OCI-LY1 (cell line): ENCODE data around the gene GLUD1.

Experiments used
- H2AFZ ChIP-seq: fragments of 200-600 bp; sonication (generic), shearing (Covaris generic); 2 replicates; pipeline ENCODE4 v1.6.0; 2014; ENCODE audit warnings: antibody characterized with exemption, mild to moderate bottlenecking, low read length
- H3F3A ChIP-seq: fragments of 200-600 bp; sonication (generic), shearing (Covaris generic); 2 replicates; pipeline ENCODE4 v1.6.0; 2014; ENCODE audit warnings: mild to moderate bottlenecking, antibody characterized with exemption, low read length, moderate library complexity; ENCODE audit not compliant: insufficient read depth
- H3K27ac ChIP-seq: fragments of 200-600 bp; sonication (generic); 2 replicates; pipeline ENCODE4 v1.5.1; 2014; ENCODE audit warnings: low read length, mixed run types, mild to moderate bottlenecking, low read depth; ENCODE audit not compliant: poor library complexity, severe bottlenecking
- H3K27me3 ChIP-seq: fragments of 200-600 bp; sonication (generic); 2 replicates; pipeline ENCODE4 v1.6.0; 2014; ENCODE audit warnings: antibody characterized with exemption, mild to moderate bottlenecking, low read length, moderate library complexity; ENCODE audit not compliant: insufficient read depth
- H3K36me3 ChIP-seq: fragments of 200-600 bp; sonication (generic); 2 replicates; pipeline ENCODE4 v1.6.1; 2014; ENCODE audit warnings: mild to moderate bottlenecking, antibody characterized with exemption, low read length, moderate library complexity, mixed read lengths; ENCODE audit not compliant: insufficient read depth
- H3K4me1 ChIP-seq: fragments of 200-600 bp; sonication (generic); 2 replicates; pipeline ENCODE4 v1.5.1; 2014; ENCODE audit warnings: mild to moderate bottlenecking, low read length, moderate library complexity; ENCODE audit not compliant: insufficient read depth, severe bottlenecking
- H3K4me2 ChIP-seq: fragments of 200-600 bp; sonication (generic), shearing (Covaris generic); 2 replicates; pipeline ENCODE4 v1.6.1; 2014; ENCODE audit warnings: low read length
- H3K4me3 ChIP-seq: fragments of 200-600 bp; sonication (generic); 2 replicates; pipeline ENCODE4 v1.5.1; 2014; ENCODE audit warnings: low read length, low read depth, mild to moderate bottlenecking, mixed read lengths; ENCODE audit not compliant: poor library complexity, severe bottlenecking
- H3K79me2 ChIP-seq: fragments of 200-600 bp; shearing (Covaris generic); 2 replicates; pipeline ENCODE4 v1.6.1; 2016; ENCODE audit warnings: mixed run types, low read length, mixed read lengths; ENCODE audit not compliant: insufficient read depth
- H3K9ac ChIP-seq: fragments of 200-600 bp; sonication (generic), shearing (Covaris generic); 2 replicates; pipeline ENCODE4 v1.6.1; 2014; ENCODE audit warnings: mild to moderate bottlenecking, low read length, mixed read lengths
- H3K9me2 ChIP-seq: fragments of 200-600 bp; sonication (generic), shearing (Covaris generic); 2 replicates; pipeline ENCODE4 v1.6.1; 2014; ENCODE audit warnings: low read depth, mild to moderate bottlenecking, low read length, mixed read lengths
- H3K9me3 ChIP-seq: fragments of 200-600 bp; shearing (Covaris generic); 2 replicates; pipeline ENCODE4 v1.6.1; 2014; ENCODE audit warnings: low read length, mixed read lengths
- H4K20me1 ChIP-seq: fragments of 200-600 bp; sonication (generic), shearing (Covaris generic); 2 replicates; pipeline ENCODE4 v1.6.0; 2016; ENCODE audit warnings: mild to moderate bottlenecking, low read length; ENCODE audit not compliant: insufficient read depth
- CTCF ChIP-seq: fragments of 200-600 bp; sonication (generic), shearing (Covaris generic); IDR thresholded peaks from 2 replicates; pipeline ENCODE4 v1.5.1; 2017; ENCODE audit warnings: mild to moderate bottlenecking, antibody characterized with exemption, low read length, moderate library complexity, mixed read lengths
- EZH2 ChIP-seq: fragments of 200-600 bp; sonication (generic), shearing (Covaris generic); IDR thresholded peaks from 2 replicates; pipeline ENCODE4 v1.8.0; 2017; ENCODE audit warnings: borderline replicate concordance, mixed run types, mild to moderate bottlenecking, antibody characterized with exemption, low read length, moderate library complexity, mixed read lengths

The GLUD1 gene

GRCh38 chr10:87054373-87055295 is 40.0 kb downstream of the GLUD1 start:
- Histone ChIP-seq H3K4me3 (no peak overlapping the region), H3K27me3 (no peaks in the 10 kb centered on the region), H3K36me3 (peaks cover 82% of the 10 kb centered on the region), H3K4me2 (no peak overlapping the region), H2AFZ (no peak overlapping the region), H3K9me3 (no peaks in the 10 kb centered on the region), H3K9ac (no peak overlapping the region), H3K9me2 (no peaks in the 10 kb centered on the region), H3K4me1 (no peaks in the 10 kb centered on the region), H4K20me1 (no peaks in the 10 kb centered on the region), H3F3A (no peaks in the 10 kb centered on the region), H3K79me2 (no peaks in the 10 kb centered on the region), H3K27ac (no peak overlapping the region)
- TF ChIP-seq EZH2 (no peak), CTCF (no peak)

- no peaks in the 10 kb centered on the region for H3K27me3 ChIP-seq
- H3K9me3 ChIP-seq: no peaks in the 10 kb centered on the region
- H3K9me2 ChIP-seq: no peaks in the 10 kb centered on the region
- H3K4me3 ChIP-seq: no peak overlapping the region
- no peaks in the 10 kb centered on the region for H4K20me1 ChIP-seq
- H3K36me3 ChIP-seq: peaks cover 80% of the 10 kb centered on the region
- no peak overlapping the region for H2AFZ ChIP-seq
- no peak overlapping the region for H3K27ac ChIP-seq
- H3K79me2 ChIP-seq: no peaks in the 10 kb centered on the region
- H3F3A ChIP-seq: no peaks in the 10 kb centered on the region
- no peak overlapping the region for H3K4me2 ChIP-seq
- no peak for TF ChIP-seq CTCF
- TF ChIP-seq EZH2: no peak
- H3K4me1 ChIP-seq: no peaks in the 10 kb centered on the region
- no peak overlapping the region for H3K9ac ChIP-seq
These were observed 41.0 kb downstream of the GLUD1 start for GRCh38 chr10:87053577-87054181.

- Histone ChIP-seq H3K36me3 (peaks cover 78% of the 10 kb centered on the region), H3F3A (no peaks in the 10 kb centered on the region), H3K27me3 (no peaks in the 10 kb centered on the region), H3K4me2 (no peak overlapping the region), H3K9me2 (no peaks in the 10 kb centered on the region), H3K9ac (no peak overlapping the region), H4K20me1 (no peaks in the 10 kb centered on the region), H3K79me2 (no peaks in the 10 kb centered on the region), H2AFZ (no peak overlapping the region), H3K9me3 (no peaks in the 10 kb centered on the region), H3K27ac (no peak overlapping the region), H3K4me3 (no peak overlapping the region), H3K4me1 (no peaks in the 10 kb centered on the region)
- TF ChIP-seq EZH2 (no peak), CTCF (no peak)
These were observed 41.5 kb downstream of the GLUD1 start for GRCh38 chr10:87053111-87053510.
